Fibroblast of villous mesenchyme (primary cell): ENCODE results near the gene ASB17. TPM values are rescaled to one million over a fixed set of nuclear protein-coding genes. Genes with fewer than 3 reads are reported as not detected.
"Not testable (repeated sequence)": the region's sequence is repeated elsewhere in the genome, so short reads cannot be mapped to it uniquely, and the experiment has no call there.

ENCODE experiments used
- DNase-seq: peaks from one replicate; pipeline ENCODE4 v3.0.0-alpha.2; 2010; ENCODE audit warnings: low read depth
- H3K4me3 ChIP-seq: 2 replicates; pipeline ENCODE4 v1.5.1; 2011; ENCODE audit warnings: low read depth, mild to moderate bottlenecking, low read length
- total RNA-seq: library from RNA; depleted of rRNA; stranded (reverse); fragments of >200 nt; gene quantifications from 2 replicates; pipeline ENCODE4 v1.2.3, GENCODE V29; 2012
- TF ChIP-seq, protein P1 (sequence below): IDR thresholded peaks from 2 replicates; pipeline ENCODE4 v1.5.1; 2012; ENCODE audit warnings: low read depth, mild to moderate bottlenecking, low read length; ENCODE audit not compliant: insufficient read depth

The ASB17 gene, protein sequence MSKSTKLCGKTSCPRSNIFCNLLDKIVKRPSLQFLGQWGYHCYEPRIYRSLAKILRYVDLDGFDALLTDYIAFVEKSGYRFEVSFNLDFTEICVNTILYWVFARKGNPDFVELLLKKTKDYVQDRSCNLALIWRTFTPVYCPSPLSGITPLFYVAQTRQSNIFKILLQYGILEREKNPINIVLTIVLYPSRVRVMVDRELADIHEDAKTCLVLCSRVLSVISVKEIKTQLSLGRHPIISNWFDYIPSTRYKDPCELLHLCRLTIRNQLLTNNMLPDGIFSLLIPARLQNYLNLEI
- not detected in 2 replicates for total RNA-seq

DNA sequence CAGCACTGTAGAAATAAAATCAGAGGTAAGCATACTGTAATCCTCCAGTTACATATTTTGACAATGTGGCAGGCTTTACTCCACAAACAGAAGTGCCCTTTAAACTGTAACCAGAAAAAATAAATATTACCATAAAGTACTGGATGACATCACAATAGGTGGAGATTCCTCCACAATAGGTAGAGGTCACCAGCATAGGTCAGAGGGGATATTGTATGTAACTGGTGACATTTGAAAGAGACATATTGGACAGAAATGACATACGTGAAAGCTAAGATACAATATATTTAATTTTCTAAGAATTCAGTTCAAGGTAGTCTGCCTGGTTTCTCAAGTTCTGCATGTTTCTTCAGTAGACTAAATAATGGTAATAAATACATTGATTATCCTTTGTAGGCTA is at the start of gene ASB17:
Gene ASB17 (minus strand): TSS at position 101 of the 400 bp plus-strand sequence. CDS start 113 bp downstream, outside the sequence.
- TF ChIP-seq, protein P1, sequence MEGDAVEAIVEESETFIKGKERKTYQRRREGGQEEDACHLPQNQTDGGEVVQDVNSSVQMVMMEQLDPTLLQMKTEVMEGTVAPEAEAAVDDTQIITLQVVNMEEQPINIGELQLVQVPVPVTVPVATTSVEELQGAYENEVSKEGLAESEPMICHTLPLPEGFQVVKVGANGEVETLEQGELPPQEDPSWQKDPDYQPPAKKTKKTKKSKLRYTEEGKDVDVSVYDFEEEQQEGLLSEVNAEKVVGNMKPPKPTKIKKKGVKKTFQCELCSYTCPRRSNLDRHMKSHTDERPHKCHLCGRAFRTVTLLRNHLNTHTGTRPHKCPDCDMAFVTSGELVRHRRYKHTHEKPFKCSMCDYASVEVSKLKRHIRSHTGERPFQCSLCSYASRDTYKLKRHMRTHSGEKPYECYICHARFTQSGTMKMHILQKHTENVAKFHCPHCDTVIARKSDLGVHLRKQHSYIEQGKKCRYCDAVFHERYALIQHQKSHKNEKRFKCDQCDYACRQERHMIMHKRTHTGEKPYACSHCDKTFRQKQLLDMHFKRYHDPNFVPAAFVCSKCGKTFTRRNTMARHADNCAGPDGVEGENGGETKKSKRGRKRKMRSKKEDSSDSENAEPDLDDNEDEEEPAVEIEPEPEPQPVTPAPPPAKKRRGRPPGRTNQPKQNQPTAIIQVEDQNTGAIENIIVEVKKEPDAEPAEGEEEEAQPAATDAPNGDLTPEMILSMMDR = no peak
- H3K4me3 ChIP-seq = no peak within 1 kb of the TSS
- DNase-seq = no peak

DNA sequence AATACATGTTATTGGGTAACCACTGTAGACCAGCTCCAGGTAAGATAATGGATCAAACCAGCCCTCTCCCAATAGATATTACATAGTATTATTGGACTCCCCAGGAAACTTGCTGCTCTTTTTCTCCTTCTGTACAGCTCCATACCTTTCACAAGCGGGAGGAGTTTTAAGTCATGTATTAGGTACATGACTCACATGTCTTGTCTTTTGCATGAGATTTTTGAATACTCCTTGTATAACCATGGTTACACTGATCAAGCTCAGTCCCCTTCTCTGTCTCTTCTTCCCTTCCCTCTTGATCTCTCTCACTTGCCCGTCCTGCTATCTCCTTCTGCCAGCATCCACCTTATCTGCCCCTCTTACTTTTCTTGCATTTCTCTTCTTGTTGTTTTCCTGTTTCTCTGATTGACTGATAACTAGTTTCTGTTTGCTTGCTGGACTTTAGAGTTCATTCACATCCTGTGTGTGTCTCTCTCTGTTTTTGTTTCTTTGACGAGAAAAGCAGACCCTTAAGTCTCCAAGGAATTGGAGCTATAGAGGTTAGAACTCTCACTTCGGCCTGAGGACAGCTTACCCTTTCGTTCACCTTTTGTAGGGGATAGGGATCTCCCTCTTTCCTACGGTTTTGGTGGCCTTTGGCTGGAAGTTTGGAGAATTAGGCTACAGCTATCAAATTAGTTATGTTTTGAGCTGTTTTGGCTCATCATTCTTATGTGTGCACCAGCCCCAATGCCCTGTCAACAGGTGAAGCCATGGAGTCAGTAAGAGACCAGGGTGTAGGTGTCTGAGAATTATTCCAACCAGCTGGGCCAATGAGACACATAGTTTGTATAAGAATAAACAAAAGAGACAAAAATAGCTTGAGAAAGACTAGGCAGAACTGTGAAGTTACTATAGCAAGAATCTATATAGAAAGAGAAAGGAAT is 49.0 kb upstream of the ASB17 start:
- H3K4me3 ChIP-seq = no peak overlapping the region
- DNase-seq = no peak
- TF ChIP-seq, protein P1 = no peak

DNA sequence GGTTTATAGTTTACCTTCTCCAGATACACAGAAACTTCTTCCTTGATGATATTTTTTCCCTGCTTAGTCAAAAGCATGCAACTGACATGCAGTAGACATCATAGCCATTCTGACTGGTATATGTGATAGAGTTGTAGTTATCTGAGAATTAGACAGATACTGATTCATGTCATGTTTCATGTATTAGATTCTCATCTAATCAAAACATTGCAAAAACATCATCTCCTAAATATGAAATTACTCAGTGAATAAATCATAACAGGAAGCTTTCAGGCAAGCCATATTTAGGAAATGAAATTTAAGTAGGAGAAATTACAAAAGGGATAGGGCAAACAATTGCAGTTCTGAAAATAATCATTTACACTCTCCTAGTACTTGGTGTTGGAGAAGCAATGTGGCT is 38.4 kb upstream of the ASB17 start:
- no peak overlapping the region for H3K4me3 ChIP-seq
- DNase-seq = no peak
- TF ChIP-seq, protein P1 = no peak

DNA sequence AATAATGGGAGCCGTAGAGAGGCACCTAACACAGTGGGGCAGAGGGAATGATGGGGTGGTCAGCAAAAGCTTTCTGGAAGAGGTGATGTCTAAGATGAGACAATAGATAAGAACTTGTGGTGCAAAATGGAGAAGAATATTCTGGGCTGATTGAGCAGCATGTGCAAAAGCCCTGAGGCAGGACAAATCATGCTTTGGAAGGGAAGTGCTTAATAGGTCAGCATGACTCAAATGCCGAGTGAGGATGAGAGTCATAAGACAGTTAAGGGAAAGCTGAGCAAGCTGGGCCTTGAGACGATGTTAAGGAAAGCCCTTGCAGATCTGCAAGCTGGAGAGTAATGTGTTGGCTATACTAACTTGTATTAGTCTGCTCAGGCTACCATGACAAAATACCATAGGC is 37.3 kb upstream of the ASB17 start:
- TF ChIP-seq, protein P1 = no peak

DNA sequence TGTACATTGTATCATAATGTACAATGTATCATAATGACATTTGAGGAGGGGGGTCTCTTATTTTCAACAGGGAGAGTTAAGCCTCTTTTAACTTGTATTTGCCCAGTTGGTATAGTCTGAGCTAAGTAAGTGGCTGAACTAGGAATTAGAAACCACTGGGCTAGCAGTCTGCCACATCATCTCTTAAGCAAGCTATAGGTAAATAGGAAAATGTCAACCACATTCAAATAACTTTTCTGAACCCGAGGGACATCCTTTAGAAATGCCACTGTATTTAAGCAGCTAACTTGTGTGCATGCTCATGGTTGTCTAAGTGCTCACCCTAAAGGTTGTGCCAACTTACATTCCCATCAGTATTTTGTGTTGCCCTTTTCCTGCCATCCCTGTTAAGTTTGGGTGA is 35.5 kb upstream of the ASB17 start:
- DNase-seq = no peak
- H3K4me3 ChIP-seq = no peak overlapping the region
- TF ChIP-seq, protein P1 = no peak

More for the DNA sequence above, 37.3 kb upstream of the ASB17 start:
- DNase-seq = no peak
- no peak overlapping the region for H3K4me3 ChIP-seq

DNA sequence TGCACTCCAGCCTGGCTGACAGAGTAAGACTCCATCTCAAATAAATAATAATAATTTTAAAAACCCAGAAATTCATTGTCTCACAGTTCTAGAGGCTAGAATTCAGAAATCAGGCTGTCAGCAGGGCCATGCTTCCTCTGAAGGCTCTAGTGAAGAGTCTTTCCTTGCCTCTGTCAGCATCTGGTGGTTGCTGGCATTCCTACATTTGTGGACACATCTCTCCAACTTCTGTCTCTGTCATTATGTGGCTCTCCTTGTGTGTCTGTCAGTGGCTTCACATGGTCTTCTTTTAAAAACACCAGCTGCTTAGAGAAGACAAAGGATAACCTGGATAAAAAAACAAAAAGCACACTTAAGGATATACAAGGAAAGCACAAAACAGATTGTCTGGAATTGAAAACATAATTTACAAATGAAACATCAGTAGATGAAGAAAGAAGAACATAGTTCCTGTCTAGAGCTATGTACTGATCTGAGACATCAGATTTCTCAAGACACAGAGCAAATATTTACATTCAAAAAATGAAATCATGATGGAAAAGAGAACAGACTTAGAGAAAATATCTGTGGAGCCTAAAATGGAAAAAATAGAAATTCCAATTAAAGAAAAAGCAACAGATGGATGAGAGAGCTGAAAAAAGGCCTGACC is 32.7 kb upstream of the ASB17 start:
- DNase-seq = no peak
- H3K4me3 ChIP-seq = no peak overlapping the region
- TF ChIP-seq, protein P1 = no peak

DNA sequence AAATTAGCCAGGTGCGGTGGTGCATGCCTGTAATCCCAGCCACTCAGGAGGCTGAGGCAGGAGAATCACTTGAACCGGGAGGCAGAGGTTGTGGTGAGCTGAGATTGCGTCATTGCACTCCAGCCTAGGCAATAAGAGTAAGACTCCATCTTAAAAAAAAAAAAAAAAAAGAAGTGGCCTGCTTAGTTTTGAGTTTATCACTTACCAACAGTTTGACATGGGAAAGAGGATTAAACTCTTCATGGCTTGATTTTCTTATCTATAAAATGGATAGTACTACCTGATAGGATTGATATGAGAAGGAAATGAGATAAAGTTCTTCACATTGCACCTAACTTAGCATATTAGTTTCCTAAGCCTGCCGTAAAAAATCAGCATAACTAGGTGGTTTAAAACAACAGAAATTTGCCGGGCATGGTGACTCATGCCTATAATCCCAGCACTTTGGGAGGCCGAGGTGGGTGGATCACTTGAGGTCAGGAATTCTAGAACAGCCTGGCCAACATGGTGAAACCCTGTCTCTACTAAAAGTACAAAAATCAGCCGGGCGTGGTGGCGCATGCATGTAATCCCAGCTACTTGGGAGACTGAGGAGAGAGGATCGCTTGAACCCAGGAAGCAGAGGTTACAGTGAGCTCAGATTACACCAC is 32.0 kb upstream of the ASB17 start:
- H3K4me3 ChIP-seq = not testable (repeated sequence)
- peak; percentile 69 for DNase-seq
